Loucy (cell line): Measurements from ENCODE around the gene MRTFA.
A peak's percentile ranks its signal among the peaks of the same experiment; 100 is the strongest.

Experiments
- H2AFZ ChIP-seq: fragments of 200-600 bp; sonication (generic); 2 replicates; pipeline ENCODE4 v1.6.0; 2016; ENCODE audit warnings: antibody characterized with exemption, mild to moderate bottlenecking, low read length, moderate library complexity
- H3F3A ChIP-seq: fragments of 200-600 bp; 2 replicates; pipeline ENCODE4 v1.6.0; 2016; ENCODE audit warnings: antibody characterized with exemption, low read depth, mild to moderate bottlenecking
- H3K27me3 ChIP-seq: fragments of 200-600 bp; sonication (generic); 2 replicates; pipeline ENCODE4 v1.6.1; 2014; ENCODE audit warnings: low read length, mild to moderate bottlenecking; ENCODE audit not compliant: insufficient read depth, poor library complexity, severe bottlenecking
- H3K36me3 ChIP-seq: fragments of 200-600 bp; sonication (generic); 2 replicates; pipeline ENCODE4 v1.6.1; 2016; ENCODE audit warnings: low read length; ENCODE audit not compliant: insufficient read depth
- H3K4me1 ChIP-seq: fragments of 200-600 bp; sonication (generic); 2 replicates; pipeline ENCODE4 v1.5.1; 2014; ENCODE audit warnings: low read length, mild to moderate bottlenecking; ENCODE audit not compliant: insufficient read depth, poor library complexity, severe bottlenecking
- H3K4me2 ChIP-seq: fragments of 200-600 bp; sonication (generic); 2 replicates; pipeline ENCODE4 v1.6.0; 2014; ENCODE audit warnings: antibody characterized with exemption, low read length, low read depth, mild to moderate bottlenecking; ENCODE audit not compliant: poor library complexity, severe bottlenecking
- H3K4me3 ChIP-seq: fragments of 200-600 bp; sonication (generic); 2 replicates; pipeline ENCODE4 v1.5.1; 2014; ENCODE audit warnings: low read length, mild to moderate bottlenecking, mixed read lengths; ENCODE audit not compliant: poor library complexity, severe bottlenecking
- H3K79me2 ChIP-seq: fragments of 200-600 bp; sonication (generic); 2 replicates; pipeline ENCODE4 v1.6.1; 2014; ENCODE audit warnings: low read length; ENCODE audit not compliant: insufficient read depth
- H3K9ac ChIP-seq: fragments of 200-600 bp; sonication (generic); 2 replicates; pipeline ENCODE4 v1.6.0; 2014; ENCODE audit warnings: mild to moderate bottlenecking, low read depth, low read length, moderate library complexity; ENCODE audit not compliant: poor library complexity, severe bottlenecking
- H3K9me2 ChIP-seq: fragments of 200-600 bp; sonication (generic); replicated peaks from 2 replicates; pipeline ENCODE4 v1.6.1; 2016; ENCODE audit warnings: low read depth, low read length, mixed read lengths
- H3K9me3 ChIP-seq: fragments of 200-600 bp; sonication (generic); 2 replicates; pipeline ENCODE4 v1.6.1; 2014; ENCODE audit warnings: mild to moderate bottlenecking, antibody characterized with exemption, low read length, low read depth; ENCODE audit not compliant: insufficient read depth
- H4K20me1 ChIP-seq: fragments of 200-600 bp; sonication (generic); 2 replicates; pipeline ENCODE4 v1.6.0; 2014; ENCODE audit warnings: antibody characterized with exemption, low read length, mild to moderate bottlenecking; ENCODE audit not compliant: insufficient read depth, poor library complexity, severe bottlenecking
- CTCF ChIP-seq: fragments of 200-600 bp; sonication (generic); conservative IDR thresholded peaks from 2 replicates; pipeline ENCODE4 v1.5.1; 2014; ENCODE audit warnings: mild to moderate bottlenecking, antibody characterized with exemption, low read length
- EZH2phosphoT487 ChIP-seq: fragments of 200-600 bp; IDR thresholded peaks from 2 replicates; pipeline ENCODE4 v1.6.1; 2018; ENCODE audit warnings: antibody characterized with exemption, mild to moderate bottlenecking, moderate library complexity, borderline replicate concordance

MRTFA gene

GRCh38 chr22:40535642-40536041, 100.9 kb downstream of the MRTFA start:
- TF ChIP-seq EZH2phosphoT487 (no peak), CTCF (no peak)
- Histone ChIP-seq H3K9me2 (no peaks in the 10 kb centered on the region), H3K9ac (no peak overlapping the region), H3K9me3 (no peaks in the 10 kb centered on the region), H4K20me1 (peaks cover 9% of the 10 kb centered on the region), H3K36me3 (no peaks in the 10 kb centered on the region), H3F3A (peaks cover 9% of the 10 kb centered on the region; the same call in 1 of the 2 replicates), H3K4me3 (no peak overlapping the region), H3K79me2 (peaks cover 31% of the 10 kb centered on the region), H3K4me1 (peaks cover 44% of the 10 kb centered on the region), H2AFZ (no peak overlapping the region), H3K27me3 (no peaks in the 10 kb centered on the region), H3K4me2 (no peak overlapping the region)

- Histone ChIP-seq H3K4me2 (peak overlapping the region; percentile 83), H3K36me3 (no peaks in the 10 kb centered on the region), H2AFZ (no peak overlapping the region), H3K9ac (no peak overlapping the region), H3K4me1 (peaks cover 45% of the 10 kb centered on the region), H3K4me3 (no peak overlapping the region), H3F3A (peaks cover 9% of the 10 kb centered on the region; the same call in 1 of the 2 replicates), H3K9me2 (no peaks in the 10 kb centered on the region), H3K9me3 (no peaks in the 10 kb centered on the region), H3K79me2 (peaks cover 29% of the 10 kb centered on the region), H3K27me3 (no peaks in the 10 kb centered on the region), H4K20me1 (peaks cover 9% of the 10 kb centered on the region)
- TF ChIP-seq CTCF = no peak
- no peak for TF ChIP-seq EZH2phosphoT487
Observed at GRCh38 chr22:40535189-40535512, 101.4 kb downstream of the MRTFA start.

- no peaks in the 10 kb centered on the region for H3K27me3 ChIP-seq
- no peak overlapping the region for H2AFZ ChIP-seq
- H3K9me2 ChIP-seq = no peaks in the 10 kb centered on the region
- H4K20me1 ChIP-seq = peaks cover 9% of the 10 kb centered on the region
- H3K9ac ChIP-seq = peak overlapping the region; percentile 57
- no peaks in the 10 kb centered on the region for H3K36me3 ChIP-seq
- peaks cover 9% of the 10 kb centered on the region; the same call in 1 of the 2 replicates for H3F3A ChIP-seq
- peaks cover 30% of the 10 kb centered on the region for H3K79me2 ChIP-seq
- no peak for TF ChIP-seq CTCF
- TF ChIP-seq EZH2phosphoT487 = no peak
- H3K4me1 ChIP-seq = peaks cover 45% of the 10 kb centered on the region
- no peaks in the 10 kb centered on the region for H3K9me3 ChIP-seq
- H3K4me2 ChIP-seq = peak overlapping the region; percentile 83
- H3K4me3 ChIP-seq = peak overlapping the region; percentile 68
Observed at GRCh38 chr22:40534379-40535188, 101.9 kb downstream of the MRTFA start.
